NCI-H345 (cell line): ENCODE results near the gene TMEM163.
"Not testable (repeated sequence)": the region's sequence is repeated elsewhere in the genome, so short reads cannot be mapped to it uniquely, and the experiment has no call there.

ENCODE experiments used
- DNase-seq: peaks from one replicate; lab custom pipeline; 2025; lab: John Stamatoyannopoulos, UW

Gene TMEM163

GRCh38 chr2:134578316-134578715 is 140.5 kb downstream of the TMEM163 start:
- DNase-seq, result peak; percentile 30

DNA sequence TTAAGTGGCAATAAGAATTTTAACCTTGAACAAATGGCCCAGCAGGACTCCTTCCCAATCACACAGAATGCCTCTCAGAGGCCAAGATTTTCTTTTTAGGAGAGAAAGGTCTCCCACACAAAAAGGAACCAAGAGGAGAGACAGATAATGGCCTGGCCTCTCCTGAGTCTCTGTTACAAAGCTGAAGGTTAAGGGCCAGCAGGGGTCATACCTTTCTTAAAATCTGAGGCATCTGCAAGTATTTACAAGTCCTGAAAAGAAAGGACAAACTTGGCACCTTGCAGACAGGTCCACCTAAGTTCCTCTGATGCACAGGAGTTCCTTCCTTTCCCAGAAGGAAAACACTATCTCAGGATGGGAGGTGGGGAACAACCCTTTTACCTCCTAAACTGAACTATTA is 142.3 kb downstream of the TMEM163 start:
- no peak for DNase-seq

DNA sequence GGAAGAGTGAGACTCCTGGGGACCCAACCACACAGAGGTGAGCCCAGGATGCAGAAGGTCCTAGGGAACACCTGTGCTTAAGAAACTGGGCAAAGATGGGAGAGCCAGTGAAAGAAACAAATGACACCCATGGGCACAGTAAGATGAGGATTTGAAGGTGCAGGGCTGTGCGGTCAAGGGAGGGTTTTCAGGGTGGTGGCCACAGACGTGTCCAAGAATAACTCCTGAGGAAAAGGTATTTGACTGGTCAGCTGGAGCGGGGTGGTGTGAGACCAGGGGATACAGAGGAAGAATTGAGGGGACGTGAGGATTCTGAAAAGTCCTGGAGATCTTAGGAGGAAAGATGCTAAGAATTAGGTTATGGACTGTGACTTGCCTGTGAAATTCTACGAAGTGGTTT is 142.9 kb downstream of the TMEM163 start:
- DNase-seq, result no peak

- DNase-seq, result peak; percentile 41
These were observed 144.0 kb downstream of the TMEM163 start for GRCh38 chr2:134574611-134575330.

DNA sequence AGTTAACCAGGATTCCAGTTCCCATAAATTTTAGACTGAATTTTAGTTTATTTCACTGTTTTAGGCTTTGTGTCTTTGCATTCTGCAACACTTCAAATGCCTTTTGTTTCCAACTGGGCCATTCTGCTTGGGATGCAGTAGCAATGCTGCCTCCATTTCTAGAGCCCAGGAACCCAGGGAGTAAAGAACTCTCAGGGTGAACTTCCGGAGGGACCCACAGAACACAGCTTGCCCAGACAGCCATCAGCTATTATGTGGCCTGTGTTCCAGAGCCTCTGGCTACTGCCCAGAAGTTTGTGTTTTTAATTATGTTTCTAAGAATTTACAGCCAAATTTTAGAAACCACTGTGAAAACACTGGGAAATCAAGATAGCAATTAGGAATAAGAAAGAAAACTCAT is 145.1 kb downstream of the TMEM163 start:
- no peak for DNase-seq

- no peak for DNase-seq
These were observed 145.8 kb downstream of the TMEM163 start for GRCh38 chr2:134573085-134573370.

DNA sequence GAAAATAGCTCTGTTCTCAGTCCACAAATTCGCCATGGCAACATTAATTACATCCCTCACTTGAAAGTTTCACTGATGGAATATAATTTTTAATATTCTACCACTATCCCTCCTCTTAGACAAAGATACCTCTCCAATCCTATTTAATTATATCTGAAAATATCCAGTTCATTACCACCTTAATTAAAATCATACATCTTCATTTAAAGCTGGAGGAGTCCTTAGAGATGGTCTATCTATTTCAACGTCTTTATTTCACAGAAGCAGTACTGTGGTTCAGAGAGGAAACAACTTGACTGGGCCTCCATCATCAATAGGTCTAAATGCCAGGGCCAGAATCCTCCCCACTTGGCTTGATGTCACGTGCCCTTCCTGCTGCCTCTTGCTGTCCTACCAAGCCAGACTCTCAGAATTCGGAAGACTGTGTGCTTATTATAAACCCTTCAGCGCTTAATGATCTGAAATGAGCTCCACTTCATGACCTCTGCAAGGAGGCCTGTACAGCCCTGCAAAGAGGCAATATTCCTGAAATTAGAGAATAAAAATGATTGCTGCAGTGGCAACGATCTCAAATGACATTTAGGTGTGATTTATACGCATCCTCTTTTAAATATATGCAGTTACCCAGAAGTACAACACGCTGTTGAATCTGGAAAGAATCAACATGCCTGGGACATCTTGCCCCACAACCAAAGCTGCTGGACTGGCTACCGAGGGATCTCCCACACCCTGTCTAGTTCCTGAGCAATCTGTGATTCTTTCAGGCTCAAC is 146.3 kb downstream of the TMEM163 start:
- DNase-seq, result no peak

DNA sequence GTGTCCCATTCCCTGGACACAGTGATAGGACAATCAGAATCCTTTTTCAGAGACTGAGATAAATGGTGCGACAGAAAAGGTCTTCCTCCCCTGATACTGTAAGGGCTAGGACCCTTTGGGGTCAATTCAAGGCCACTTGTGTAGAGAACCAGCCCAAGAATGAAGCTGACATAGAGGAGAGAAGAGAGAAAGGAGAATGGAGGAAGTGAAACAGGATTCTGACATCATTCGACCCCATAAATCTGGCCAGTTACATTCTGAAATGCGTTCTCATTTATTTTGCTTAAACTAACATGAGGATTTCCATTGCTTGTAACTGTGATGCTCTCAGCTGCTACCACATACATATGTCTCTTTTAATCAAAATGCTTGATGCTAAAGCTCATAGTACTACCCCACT is 148.1 kb downstream of the TMEM163 start:
- DNase-seq, result no peak

DNA sequence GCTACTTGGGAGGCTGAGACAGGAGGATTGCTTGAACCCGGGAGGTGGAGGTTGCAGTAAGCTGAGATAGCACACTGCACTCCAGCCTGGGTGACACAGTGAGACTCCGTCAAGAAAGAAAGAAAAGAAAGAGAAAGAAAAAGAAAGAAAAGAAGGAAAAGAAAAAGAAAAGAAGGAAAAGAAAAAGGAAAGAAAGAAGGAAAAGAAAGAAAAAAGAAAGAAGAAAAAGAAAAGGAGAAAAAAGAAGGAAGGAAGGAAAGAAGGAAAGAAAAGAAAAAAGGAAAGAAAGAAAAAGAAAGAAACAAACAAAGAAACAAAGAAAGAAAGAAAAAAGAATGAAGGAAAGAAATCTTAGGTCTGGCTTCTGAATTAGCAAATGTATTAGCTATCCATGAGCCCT is 150.4 kb downstream of the TMEM163 start:
- DNase-seq, result no peak

- DNase-seq, result no peak
These were observed 151.1 kb downstream of the TMEM163 start for GRCh38 chr2:134567666-134568065.

DNA sequence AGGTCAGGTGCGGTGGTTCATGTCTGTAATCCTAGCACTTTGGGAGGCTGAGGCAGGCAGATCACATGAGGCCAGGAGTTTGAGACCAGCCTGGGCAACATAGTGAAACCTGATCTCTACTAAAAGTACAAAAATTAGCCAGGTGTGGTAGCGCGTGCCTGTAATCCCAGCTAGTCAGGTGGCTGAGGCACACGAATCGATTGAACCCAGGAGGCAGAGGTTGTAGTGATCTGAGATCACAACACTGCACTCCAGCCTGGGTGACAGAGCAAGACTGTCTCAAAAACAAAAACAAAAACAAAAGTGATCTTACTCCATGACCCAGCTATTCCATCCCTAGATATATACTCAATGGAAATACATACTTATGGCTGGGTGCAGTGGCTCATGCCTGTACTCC is 153.8 kb downstream of the TMEM163 start:
- DNase-seq, result not testable (repeated sequence)

- DNase-seq, result no peak
These were observed 154.3 kb downstream of the TMEM163 start for GRCh38 chr2:134564549-134564948.

- DNase-seq, result peak; percentile 84
These were observed 160.5 kb downstream of the TMEM163 start for GRCh38 chr2:134558208-134558830.

GRCh38 chr2:134555411-134555810 is 163.4 kb downstream of the TMEM163 start:
- DNase-seq, result no peak

DNA sequence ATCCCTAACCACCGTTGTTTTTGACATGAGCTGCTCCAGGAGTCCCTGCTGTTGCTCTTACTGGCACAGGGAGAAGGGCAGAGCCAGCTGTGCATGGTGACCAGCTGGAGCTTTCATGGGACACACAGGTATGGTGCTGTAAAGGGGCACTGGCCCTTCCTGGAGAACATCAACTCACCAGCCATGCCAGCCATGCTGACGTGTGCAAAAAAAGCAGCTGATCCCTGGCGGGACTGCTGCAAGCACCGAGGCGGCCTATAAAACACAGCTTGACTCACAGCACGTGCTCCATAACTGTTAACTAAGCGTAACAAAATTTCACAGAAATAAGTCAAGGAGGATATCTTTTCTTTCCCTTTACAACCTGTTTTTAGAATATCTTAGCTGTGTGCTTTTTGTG is 165.1 kb downstream of the TMEM163 start:
- no peak for DNase-seq

- DNase-seq, result no peak
These were observed 168.1 kb downstream of the TMEM163 start for GRCh38 chr2:134550566-134551164.

GRCh38 chr2:134549104-134549503 is 169.7 kb downstream of the TMEM163 start:
- no peak for DNase-seq

- DNase-seq, result no peak
These were observed 177.8 kb downstream of the TMEM163 start for GRCh38 chr2:134540990-134541389.

GRCh38 chr2:134539981-134540380 is 178.8 kb downstream of the TMEM163 start:
- DNase-seq, result peak; percentile 74

- DNase-seq, result no peak
These were observed 181.1 kb downstream of the TMEM163 start for GRCh38 chr2:134537702-134538101.

DNA sequence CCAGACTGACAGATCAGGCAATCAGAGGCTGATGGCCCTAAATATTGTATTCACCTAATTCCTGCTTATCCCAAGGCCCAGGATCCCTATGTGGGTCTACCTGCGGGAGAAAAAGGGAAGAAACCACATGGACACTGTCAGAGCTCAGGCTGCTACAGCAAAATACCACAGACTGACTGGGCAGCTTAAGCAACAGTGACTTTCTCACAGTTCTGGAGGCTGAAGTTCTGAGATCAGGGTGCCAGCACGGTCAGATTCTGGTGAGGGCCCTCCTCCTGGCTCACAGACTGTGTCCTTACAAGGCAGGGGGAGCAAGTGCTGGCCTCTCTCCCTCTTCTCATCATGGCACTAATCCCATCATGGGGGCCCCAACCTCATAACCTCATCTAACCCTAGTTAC is 181.7 kb downstream of the TMEM163 start:
- no peak for DNase-seq

DNA sequence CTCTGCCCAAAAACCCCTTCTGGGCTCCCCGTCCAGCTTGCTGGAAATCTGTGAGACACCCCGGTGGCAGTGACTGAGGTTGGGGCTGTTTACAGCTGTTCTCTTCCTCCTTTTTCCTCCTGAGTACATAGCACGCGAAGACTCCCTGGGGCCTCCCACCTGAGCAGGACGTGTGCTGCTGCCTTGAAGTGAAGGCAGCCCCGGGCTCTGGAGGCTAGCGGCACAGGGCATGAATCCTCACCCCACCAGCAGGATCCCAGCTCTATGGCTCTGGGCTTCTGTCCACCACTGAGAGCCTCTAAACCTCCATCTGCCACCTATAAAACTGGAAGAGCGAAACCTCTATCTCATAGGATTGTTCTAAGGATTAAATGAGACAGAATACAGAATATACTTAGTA is 182.5 kb downstream of the TMEM163 start:
- no peak for DNase-seq

- peak; percentile 26 for DNase-seq
These were observed 186.3 kb downstream of the TMEM163 start for GRCh38 chr2:134532537-134532936.
